Activated CD8-positive, alpha-beta T cell treated with anti-CD3 and anti-CD28 coated beads for 36 hours (primary cell): ENCODE measurements around the gene IFNAR2. TPM values are rescaled to one million over a fixed set of nuclear protein-coding genes. Genes with fewer than 3 reads are reported as not detected.

Experiments
- ATAC-seq: fragments of 200-7000 bp; cut with Tn5 transposase; one replicate; pipeline ENCODE4 v1.10.0; 2021; ENCODE audit warnings: mild to moderate bottlenecking, moderate library complexity
- CTCF ChIA-PET: fragments of 350-600 bp; sonication (Branson Sonifier 250); formaldehyde crosslinking; loops from one replicate; lab custom pipeline; 2021; ENCODE audit warnings: antibody characterized with exemption; lab: Charles Lee
- POLR2A ChIA-PET: fragments of 350-600 bp; sonication (Branson Sonifier 250); formaldehyde crosslinking; loops from one replicate; lab custom pipeline; 2021; ENCODE audit warnings: antibody characterized with exemption; lab: Charles Lee
- DNase-seq: peaks from one replicate; pipeline ENCODE4 v3.0.0-alpha.2; 2020
- H3K27ac Mint-ChIP-seq: one replicate; pipeline ENCODE4 v1.8.0; 2021; ENCODE audit warnings: mild to moderate bottlenecking, mixed read lengths
- H3K27me3 Mint-ChIP-seq: one replicate; pipeline ENCODE4 v1.8.0; 2021; ENCODE audit warnings: mixed read lengths
- H3K36me3 Mint-ChIP-seq: one replicate; pipeline ENCODE4 v1.8.0; 2021; ENCODE audit warnings: low read depth, mixed read lengths
- H3K4me1 Mint-ChIP-seq: one replicate; pipeline ENCODE4 v1.8.0; 2021; ENCODE audit warnings: low read depth, mixed read lengths
- H3K4me3 Mint-ChIP-seq: one replicate; pipeline ENCODE4 v1.8.0; 2021; ENCODE audit warnings: mild to moderate bottlenecking, moderate library complexity, mixed read lengths
- H3K9me3 Mint-ChIP-seq: one replicate; pipeline ENCODE4 v1.8.0; 2021; ENCODE audit warnings: mixed read lengths
- CTCF ChIP-seq: fragments of 200-600 bp; IDR thresholded peaks from one replicate; pipeline ENCODE4 v1.8.0; 2022; ENCODE audit warnings: antibody characterized with exemption, mild to moderate bottlenecking
- intact Hi-C: fragments of 100-400 bp; cut with micrococcal nuclease; formaldehyde crosslinking; loops from one replicate; pipeline ENCODE4 v1.10.0; 2022
- total RNA-seq, 2 experiments: library from RNA; stranded (reverse); gene quantifications; one replicate each; pipeline ENCODE4 v1.2.3, GENCODE V29; 2021

Gene IFNAR2
- total RNA-seq, 2 experiments from 2014 or later: 34.3 to 38.6 TPM

- ATAC-seq (peak; percentile 46), DNase-seq (peak; percentile 66)
- Mint-ChIP-seq H3K27ac (no peak overlapping the region), H3K36me3 (no peaks in the 10 kb centered on the region), H3K27me3 (no peaks in the 10 kb centered on the region), H3K4me3 (no peak overlapping the region), H3K4me1 (peaks cover 13% of the 10 kb centered on the region), H3K9me3 (no peaks in the 10 kb centered on the region)
- ChIA-PET POLR2A (interaction anchor here (0.6 to 1.1 kb wide), 3 partner anchors 28 to 249 kb away, joined by 3 to 4 read pairs (median 3); no protein-coding TSS in a partner anchor), CTCF (interaction anchor here (0.6 to 4.4 kb wide), 103 partner anchors 8 to 420 kb away, joined by 3 to 70 read pairs (median 4); partner anchors contain the start of genes IFNAR1, IL10RB and OLIG2)
- peak; percentile 88 for TF ChIP-seq CTCF
- intact Hi-C loops: loop anchor here (5.0 kb wide), 1 partner anchor 365 kb away; no protein-coding TSS in a partner anchor
Measured at GRCh38 chr21:33196941-33197374, 32.8 kb upstream of the IFNAR2 start.

DNA sequence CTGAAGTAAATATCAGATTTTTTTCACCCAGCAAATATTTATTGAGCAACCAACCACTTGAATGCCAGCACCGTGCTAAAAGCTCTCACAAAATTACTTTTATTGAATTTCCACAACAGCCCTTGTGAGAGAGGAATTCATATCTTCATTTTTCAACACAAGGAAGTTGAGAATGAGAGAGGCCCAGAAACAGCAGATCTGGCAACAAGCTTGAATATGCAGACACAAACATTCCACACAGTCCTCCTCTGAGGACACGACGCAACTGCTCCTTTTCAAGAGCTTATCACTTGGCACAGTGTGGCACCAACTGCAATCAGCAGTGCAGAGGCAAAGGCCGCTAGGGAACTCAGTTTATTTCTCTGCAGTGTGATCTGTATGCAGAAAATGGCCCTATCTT, 32.2 kb upstream of the IFNAR2 start:
- H3K27me3 Mint-ChIP-seq: no peaks in the 10 kb centered on the region
- CTCF ChIA-PET: interaction anchor here (0.6 to 4.4 kb wide), 100 partner anchors 8 to 421 kb away, joined by 3 to 70 read pairs (median 4); partner anchors contain the start of genes IFNAR1, IL10RB and OLIG2
- no peak for TF ChIP-seq CTCF
- H3K36me3 Mint-ChIP-seq: no peaks in the 10 kb centered on the region
- H3K4me3 Mint-ChIP-seq: no peak overlapping the region
- no peaks in the 10 kb centered on the region for H3K9me3 Mint-ChIP-seq
- POLR2A ChIA-PET: interaction anchor here (0.6 to 1.1 kb wide), 3 partner anchors 29 to 248 kb away, joined by 3 to 4 read pairs (median 3); no protein-coding TSS in a partner anchor
- DNase-seq (no peak), ATAC-seq (no peak)
- H3K4me1 Mint-ChIP-seq: peaks cover 16% of the 10 kb centered on the region
- no peak overlapping the region for H3K27ac Mint-ChIP-seq
- intact Hi-C loops: loop anchor here (5.0 kb wide), 1 partner anchor 365 kb away; no protein-coding TSS in a partner anchor

DNA sequence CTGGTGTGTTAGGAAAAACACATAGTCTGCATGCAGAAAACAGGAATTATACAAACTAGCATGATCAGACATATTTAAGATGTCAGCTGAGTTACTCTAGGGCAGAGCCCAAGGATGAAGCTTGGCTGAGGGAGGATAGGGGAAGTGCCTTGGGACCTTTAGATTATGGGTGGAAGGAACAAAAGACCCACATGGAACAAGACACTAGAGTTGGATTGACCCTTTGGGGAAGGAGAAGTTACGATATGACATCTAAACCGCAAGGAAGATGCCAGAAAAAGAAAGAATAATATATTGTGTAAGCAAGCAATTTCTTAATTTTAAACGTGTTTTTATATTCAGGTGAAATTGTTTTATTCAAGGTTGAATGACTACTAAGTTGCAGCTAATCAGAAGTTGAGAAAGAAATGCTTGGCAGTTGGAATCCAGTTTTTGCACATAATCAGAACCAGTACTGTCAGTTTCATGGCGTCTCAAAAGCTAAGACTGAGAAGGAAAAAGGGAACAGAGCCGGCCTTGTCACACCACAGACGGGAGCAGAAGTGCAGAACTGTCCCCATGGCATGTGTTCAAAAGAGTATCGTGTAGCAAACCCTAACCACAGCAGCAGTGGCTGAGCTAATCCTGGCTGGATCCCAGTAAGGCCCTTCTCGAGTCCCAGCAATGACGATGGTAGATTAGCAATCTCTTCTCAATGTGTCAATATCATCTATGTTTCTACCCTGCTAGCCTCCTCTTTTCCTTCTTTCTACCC, 31.2 kb upstream of the IFNAR2 start:
- POLR2A ChIA-PET: no interaction called here
- TF ChIP-seq CTCF: no peak
- Mint-ChIP-seq H3K36me3 (no peaks in the 10 kb centered on the region), H3K9me3 (no peaks in the 10 kb centered on the region), H3K27ac (no peak overlapping the region), H3K4me1 (peaks cover 27% of the 10 kb centered on the region), H3K4me3 (no peak overlapping the region), H3K27me3 (no peaks in the 10 kb centered on the region)
- DNase-seq (no peak), ATAC-seq (no peak)
- intact Hi-C loops: loop anchor here (5.0 kb wide), 1 partner anchor 366 kb away; no protein-coding TSS in a partner anchor
- CTCF ChIA-PET: interaction anchor here (0.7 to 4.4 kb wide), 18 partner anchors 9 to 407 kb away, joined by 3 to 70 read pairs (median 7); no protein-coding TSS in a partner anchor

GRCh38 chr21:33199100-33199464, 30.7 kb upstream of the IFNAR2 start:
- no peaks in the 10 kb centered on the region for H3K27me3 Mint-ChIP-seq
- no peak overlapping the region for H3K27ac Mint-ChIP-seq
- no peaks in the 10 kb centered on the region for H3K9me3 Mint-ChIP-seq
- CTCF ChIA-PET: interaction anchor here (0.8 to 4.4 kb wide), 10 partner anchors 10 to 407 kb away, joined by 3 to 70 read pairs (median 15); no protein-coding TSS in a partner anchor
- TF ChIP-seq CTCF: no peak
- DNase-seq (no peak), ATAC-seq (no peak)
- no peak overlapping the region for H3K4me3 Mint-ChIP-seq
- H3K36me3 Mint-ChIP-seq: no peaks in the 10 kb centered on the region
- H3K4me1 Mint-ChIP-seq: peaks cover 32% of the 10 kb centered on the region
- POLR2A ChIA-PET: no interaction called here
- intact Hi-C loops: loop anchor here (5.0 kb wide), 1 partner anchor 367 kb away; no protein-coding TSS in a partner anchor
